ENCODE data around the gene FTHL17. TPM values are rescaled to one million over a fixed set of nuclear protein-coding genes. Genes with fewer than 3 reads are reported as not detected.

FTHL17 gene
- total and polyA plus RNA-seq, 8 donors = not detected

GRCh38 chrX:31092476-31092875 is 20.6 kb upstream of the FTHL17 start:
- FAIRE-seq = no peak
- DNase-seq = no peak
- 46 to 49% methylated on average over 3 of the region's 3 CpGs for WGBS, 2 donors
- Histone ChIP-seq H3K4me1 (no peaks in the 10 kb centered on the region), H3K27ac (no peak overlapping the region), H3K27me3 (peaks cover 0 to 5% (median 0%) of the 10 kb centered on the region in 4 donors), H3K9me3 (no peaks in the 10 kb centered on the region), H3K36me3 (no peaks in the 10 kb centered on the region), H3K4me3 (no peak overlapping the region)
- intact Hi-C loops (cut with DNase I) = no loop called here
- ATAC-seq = no peak
- TF ChIP-seq CTCF (IDR thresholded peaks at IDR 0.05) = no peak

GRCh38 chrX:31091819-31092218 is 20.0 kb upstream of the FTHL17 start:
- Histone ChIP-seq H3K27ac (no peak overlapping the region), H3K9me3 (no peaks in the 10 kb centered on the region), H3K36me3 (no peaks in the 10 kb centered on the region), H3K4me3 (no peak overlapping the region), H3K27me3 (peaks cover 0 to 5% (median 0%) of the 10 kb centered on the region in 4 donors), H3K4me1 (no peaks in the 10 kb centered on the region)
- DNase-seq (no peak), ATAC-seq (no peak), FAIRE-seq (no peak)
- intact Hi-C loops (cut with DNase I) = no loop called here
- WGBS, 2 donors = 45 to 86% methylated on average over 1 of the region's 1 CpG
- TF ChIP-seq CTCF (IDR thresholded peaks at IDR 0.05) = no peak

- Histone ChIP-seq H3K4me1 (no peaks in the 10 kb centered on the region), H3K27ac (no peak overlapping the region), H3K27me3 (no peaks in the 10 kb centered on the region), H3K9me3 (no peaks in the 10 kb centered on the region), H3K4me3 (no peak overlapping the region), H3K36me3 (no peaks in the 10 kb centered on the region)
- intact Hi-C loops (cut with DNase I) = no loop called here
- DNase-seq (no peak), FAIRE-seq (no peak), ATAC-seq (no peak)
- 41 to 70% methylated on average over 2 of the region's 2 CpGs for WGBS, 2 donors
- TF ChIP-seq CTCF (IDR thresholded peaks at IDR 0.05) = no peak
Observed at GRCh38 chrX:31074522-31074921, 2.7 kb upstream of the FTHL17 start.

GRCh38 chrX:31071262-31071661 is 579 bp downstream of the FTHL17 start:
- H3K4me3 ChIP-seq = no peak overlapping the region
- no peak for FAIRE-seq

GRCh38 chrX:31070057-31070468 is 1.8 kb downstream of the FTHL17 start:
- Histone ChIP-seq H3K27ac (no peak overlapping the region), H3K36me3 (no peaks in the 10 kb centered on the region), H3K4me1 (no peaks in the 10 kb centered on the region), H3K9me3 (no peaks in the 10 kb centered on the region), H3K4me3 (no peak overlapping the region), H3K27me3 (peaks cover 0 to 4% (median 0%) of the 10 kb centered on the region in 4 donors)
- TF ChIP-seq CTCF (IDR thresholded peaks at IDR 0.05) = no peak
- ATAC-seq (peak in 1 of 4 donors; percentile 27), FAIRE-seq (no peak), DNase-seq (no peak)
- intact Hi-C loops (cut with DNase I) = no loop called here

More at GRCh38 chrX:31071262-31071661, 579 bp downstream of the FTHL17 start:
- ATAC-seq (no peak), DNase-seq (peak in 1 of 6 donors; percentile 37)
- Histone ChIP-seq H3K27ac (no peak overlapping the region), H3K36me3 (no peaks in the 10 kb centered on the region), H3K9me3 (no peaks in the 10 kb centered on the region), H3K27me3 (no peaks in the 10 kb centered on the region), H3K4me1 (no peaks in the 10 kb centered on the region)
- whole genome bisulfite sequencing, 2 donors = 84 to 85% methylated on average over 18 of the region's 18 CpGs
- no peak for TF ChIP-seq CTCF (IDR thresholded peaks at IDR 0.05)
- intact Hi-C loops (cut with DNase I) = no loop called here

Measured in pancreas (tissue), 10 donors.